GM10248 (cell line): ENCODE results near the gene ZFP57.

ENCODE experiments used
- CTCF ChIA-PET: fragments of 300-600 bp; sonication (Branson Sonifier 250); formaldehyde crosslinking; extraction: SDS; loops from one replicate; lab custom pipeline; 2021; ENCODE audit warnings: antibody characterized with exemption; lab: Yijun Ruan, JAX
- POLR2A ChIA-PET: fragments of 350-650 bp; sonication (Branson Sonifier 250); formaldehyde crosslinking; extraction: SDS; loops from one replicate; lab custom pipeline; 2020; ENCODE audit warnings: antibody characterized with exemption; lab: Yijun Ruan, JAX
- DNase-seq: peaks from one replicate; pipeline ENCODE4 v3.0.0; 2012; ENCODE audit errors: extremely low spot score
- TF ChIP-seq, protein P1 (sequence below): IDR thresholded peaks from 2 replicates; pipeline ENCODE4 v1.5.1; 2012; ENCODE audit warnings: mild to moderate bottlenecking, low read depth; ENCODE audit errors: extremely low read depth, missing control alignments, control extremely low read depth

Gene ZFP57

DNA sequence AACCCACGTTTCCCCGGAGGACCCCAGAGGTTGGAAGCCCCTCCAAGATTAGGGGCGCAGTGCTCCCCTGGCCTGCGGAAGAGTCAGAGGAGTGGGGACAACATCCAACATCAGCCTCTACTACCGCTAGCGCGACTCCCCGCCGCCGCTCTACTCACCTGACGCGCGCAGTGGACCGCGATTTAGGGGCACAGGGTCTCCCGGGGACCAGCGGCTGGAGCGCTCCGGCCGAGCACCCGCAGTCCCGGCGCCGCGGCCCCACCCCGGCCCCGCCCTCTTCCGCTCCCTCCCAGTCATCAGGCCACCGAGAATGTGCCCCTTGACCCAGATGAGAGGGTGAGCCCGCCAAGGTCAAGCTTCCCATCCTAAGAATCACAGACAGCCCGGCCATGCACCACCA is at the start of gene ZFP57:
TSS of gene ZFP57 (minus strand) at position 249 of the 400 bp plus-strand sequence. CDS start 4,149 bp downstream, outside the sequence.
- POLR2A ChIA-PET = no interaction called here
- CTCF ChIA-PET = no interaction called here
- no peak for DNase-seq
- TF ChIP-seq, protein P1, sequence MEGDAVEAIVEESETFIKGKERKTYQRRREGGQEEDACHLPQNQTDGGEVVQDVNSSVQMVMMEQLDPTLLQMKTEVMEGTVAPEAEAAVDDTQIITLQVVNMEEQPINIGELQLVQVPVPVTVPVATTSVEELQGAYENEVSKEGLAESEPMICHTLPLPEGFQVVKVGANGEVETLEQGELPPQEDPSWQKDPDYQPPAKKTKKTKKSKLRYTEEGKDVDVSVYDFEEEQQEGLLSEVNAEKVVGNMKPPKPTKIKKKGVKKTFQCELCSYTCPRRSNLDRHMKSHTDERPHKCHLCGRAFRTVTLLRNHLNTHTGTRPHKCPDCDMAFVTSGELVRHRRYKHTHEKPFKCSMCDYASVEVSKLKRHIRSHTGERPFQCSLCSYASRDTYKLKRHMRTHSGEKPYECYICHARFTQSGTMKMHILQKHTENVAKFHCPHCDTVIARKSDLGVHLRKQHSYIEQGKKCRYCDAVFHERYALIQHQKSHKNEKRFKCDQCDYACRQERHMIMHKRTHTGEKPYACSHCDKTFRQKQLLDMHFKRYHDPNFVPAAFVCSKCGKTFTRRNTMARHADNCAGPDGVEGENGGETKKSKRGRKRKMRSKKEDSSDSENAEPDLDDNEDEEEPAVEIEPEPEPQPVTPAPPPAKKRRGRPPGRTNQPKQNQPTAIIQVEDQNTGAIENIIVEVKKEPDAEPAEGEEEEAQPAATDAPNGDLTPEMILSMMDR = no peak

DNA sequence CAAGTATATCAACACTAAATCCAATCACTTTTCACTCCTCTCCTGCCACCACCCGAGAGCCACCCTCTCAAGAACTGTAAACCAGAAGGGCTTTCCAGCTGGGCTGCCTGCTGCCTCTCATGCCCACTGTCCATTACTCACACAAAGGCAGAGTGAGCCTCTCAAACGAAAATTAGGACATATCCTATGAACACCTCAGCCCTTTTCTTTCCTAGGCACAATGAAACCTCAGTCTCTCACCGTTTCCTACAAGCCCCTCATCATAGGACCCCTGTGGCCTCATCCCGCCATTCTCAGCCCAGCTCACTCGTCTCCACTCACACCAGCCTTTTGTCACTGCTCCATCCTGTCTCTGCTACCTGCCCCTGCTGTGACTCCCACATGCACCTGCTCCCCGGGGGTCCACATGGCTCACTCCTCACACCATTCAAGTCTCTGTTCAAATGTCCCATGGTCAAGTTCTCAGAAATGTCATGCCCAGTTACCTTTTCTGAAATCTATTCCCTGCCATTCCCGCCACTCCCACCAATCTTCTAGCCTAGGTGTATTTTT is 49.7 kb upstream of the ZFP57 start:
- CTCF ChIA-PET = interaction anchor here (1.7 to 8.7 kb wide), 2 partner anchors 22 to 77 kb away, joined by 5 to 65 read pairs; no protein-coding TSS in a partner anchor
- TF ChIP-seq, protein P1 = no peak
- POLR2A ChIA-PET = no interaction called here
- DNase-seq = no peak

DNA sequence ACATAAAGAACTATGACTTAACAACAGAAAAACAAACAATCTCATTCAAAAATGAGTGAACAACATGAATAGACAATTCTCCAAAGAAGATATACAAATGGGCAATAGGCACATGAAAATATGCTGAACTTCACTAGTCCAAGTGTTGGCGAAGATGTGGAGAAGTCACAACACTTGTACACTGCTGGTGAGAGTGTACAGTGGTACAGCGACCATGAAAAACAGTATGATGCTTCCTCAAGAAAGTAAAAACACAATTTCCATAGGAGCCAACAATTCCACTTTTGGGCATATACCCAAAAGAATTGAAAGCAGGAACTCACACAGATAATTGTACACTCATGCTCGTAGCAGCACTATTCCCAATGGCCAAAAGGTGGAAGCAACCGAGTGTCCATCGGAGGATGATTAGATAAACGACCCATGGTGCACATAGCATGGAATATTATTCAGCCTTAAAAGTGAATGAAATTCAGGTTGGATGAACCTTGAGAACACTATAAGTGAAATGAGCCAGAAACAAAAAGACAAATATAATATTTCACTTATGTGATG is 48.9 kb upstream of the ZFP57 start:
- TF ChIP-seq, protein P1 = no peak
- DNase-seq = no peak
- POLR2A ChIA-PET = no interaction called here
- CTCF ChIA-PET = no interaction called here

DNA sequence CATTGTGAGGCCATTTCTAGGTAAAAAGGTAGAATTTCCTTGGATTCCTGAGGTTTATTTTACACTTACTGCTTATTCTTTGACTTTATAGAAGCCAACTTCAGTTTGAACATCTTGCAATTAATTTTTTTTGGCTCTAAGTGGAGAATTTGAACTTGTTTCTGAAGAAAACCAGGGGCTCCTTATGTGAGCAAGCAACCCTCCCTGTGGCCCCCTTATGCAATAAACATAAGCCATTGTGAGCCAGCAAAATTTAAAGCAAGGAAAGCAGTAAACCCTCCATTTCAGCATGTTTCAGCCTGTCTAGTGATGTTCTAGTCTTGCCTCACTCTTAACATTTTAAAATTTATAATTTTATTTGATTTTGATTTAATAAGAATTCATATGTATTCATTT is 47.9 kb upstream of the ZFP57 start:
- TF ChIP-seq, protein P1 = no peak
- no peak for DNase-seq
- CTCF ChIA-PET = interaction anchor here (1.1 to 3.9 kb wide), 3 partner anchors 9 to 76 kb away, joined by 3 to 20 read pairs (median 14); no protein-coding TSS in a partner anchor
- POLR2A ChIA-PET = interaction anchor here (2.4 kb wide), 1 partner anchor 9 kb away, joined by 8 read pairs; no protein-coding TSS in a partner anchor

DNA sequence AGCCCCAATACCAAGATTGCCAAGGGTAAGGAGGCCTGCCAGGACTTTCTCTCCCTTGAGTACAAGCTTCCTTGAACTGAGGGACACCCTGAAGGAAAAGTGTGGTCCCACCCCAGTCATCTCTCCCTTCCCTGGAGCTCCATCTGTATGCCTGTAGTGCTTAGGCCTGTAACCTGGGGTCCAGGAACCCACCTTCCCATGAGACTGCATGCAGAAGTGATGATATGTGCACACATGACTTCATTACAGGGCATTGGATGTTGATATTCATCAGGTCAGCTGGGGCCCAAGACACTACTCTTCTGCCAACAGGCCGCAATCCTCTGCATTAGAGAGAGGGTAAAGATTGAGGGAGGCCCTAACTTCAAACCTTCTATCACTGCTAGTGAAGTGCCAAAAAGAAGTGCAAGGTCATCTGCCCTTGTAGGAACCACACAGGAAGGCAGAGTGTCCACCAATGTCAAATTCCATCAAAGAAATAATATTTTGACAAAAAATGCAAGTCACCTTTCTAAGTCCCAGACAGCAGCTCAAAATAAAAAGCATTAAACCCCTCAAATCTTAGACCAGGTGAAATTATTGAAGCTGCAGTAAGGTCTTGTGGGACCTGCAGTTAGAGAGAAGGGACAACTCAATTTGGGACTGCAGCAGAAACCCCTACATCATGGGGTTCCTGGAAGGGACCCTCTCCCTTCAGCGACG is 47.4 kb upstream of the ZFP57 start:
- no peak for DNase-seq
- POLR2A ChIA-PET = interaction anchor here (0.9 to 2.4 kb wide), 2 partner anchors 8 to 10 kb away, joined by 3 to 8 read pairs; no protein-coding TSS in a partner anchor
- TF ChIP-seq, protein P1 = no peak
- CTCF ChIA-PET = interaction anchor here (0.8 to 3.9 kb wide), 10 partner anchors 8 to 333 kb away, joined by 3 to 20 read pairs (median 4); partner anchors contain the start of gene POLR1H

DNA sequence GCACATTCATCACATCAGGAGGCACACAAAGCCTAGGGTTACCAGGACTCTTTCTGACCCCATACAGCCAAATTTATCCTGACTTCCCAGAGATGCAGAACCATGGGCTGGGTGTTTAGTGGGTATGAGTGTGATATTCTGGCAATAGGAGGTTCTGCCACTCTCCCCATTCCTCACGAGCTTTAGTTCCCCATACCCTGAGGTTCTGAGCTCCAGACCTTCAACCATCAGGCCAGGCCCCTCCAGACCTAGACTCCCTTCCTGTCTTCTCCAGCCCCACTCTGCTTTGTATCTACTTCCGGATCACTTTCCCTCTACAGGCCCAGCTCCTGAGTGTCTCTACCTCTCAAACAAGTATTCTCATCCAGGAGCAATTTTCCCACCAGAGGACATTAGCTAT is 46.7 kb upstream of the ZFP57 start:
- CTCF ChIA-PET = interaction anchor here (0.8 to 3.9 kb wide), 10 partner anchors 8 to 333 kb away, joined by 3 to 20 read pairs (median 4); partner anchors contain the start of gene POLR1H
- TF ChIP-seq, protein P1 = no peak
- POLR2A ChIA-PET = interaction anchor here (0.9 to 2.4 kb wide), 2 partner anchors 8 to 10 kb away, joined by 3 to 8 read pairs; no protein-coding TSS in a partner anchor
- no peak for DNase-seq
